Activated naive CD4-positive, alpha-beta T cell treated with anti-CD3 and anti-CD28 coated beads, Interleukin-2, amount 10 ng/mL, durations not matched to agents 5 hours and 36 hours (primary cell): ENCODE results near the gene PKNOX2. TPM values are rescaled to one million over a fixed set of nuclear protein-coding genes. Genes with fewer than 3 reads are reported as not detected.

ENCODE experiments used
- total RNA-seq, 2 experiments: library from RNA; stranded (reverse); gene quantifications; one replicate each; pipeline ENCODE4 v1.2.3, GENCODE V29; 2021

Gene PKNOX2, protein sequence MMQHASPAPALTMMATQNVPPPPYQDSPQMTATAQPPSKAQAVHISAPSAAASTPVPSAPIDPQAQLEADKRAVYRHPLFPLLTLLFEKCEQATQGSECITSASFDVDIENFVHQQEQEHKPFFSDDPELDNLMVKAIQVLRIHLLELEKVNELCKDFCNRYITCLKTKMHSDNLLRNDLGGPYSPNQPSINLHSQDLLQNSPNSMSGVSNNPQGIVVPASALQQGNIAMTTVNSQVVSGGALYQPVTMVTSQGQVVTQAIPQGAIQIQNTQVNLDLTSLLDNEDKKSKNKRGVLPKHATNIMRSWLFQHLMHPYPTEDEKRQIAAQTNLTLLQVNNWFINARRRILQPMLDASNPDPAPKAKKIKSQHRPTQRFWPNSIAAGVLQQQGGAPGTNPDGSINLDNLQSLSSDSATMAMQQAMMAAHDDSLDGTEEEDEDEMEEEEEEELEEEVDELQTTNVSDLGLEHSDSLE
- total RNA-seq, result not detected

DNA sequence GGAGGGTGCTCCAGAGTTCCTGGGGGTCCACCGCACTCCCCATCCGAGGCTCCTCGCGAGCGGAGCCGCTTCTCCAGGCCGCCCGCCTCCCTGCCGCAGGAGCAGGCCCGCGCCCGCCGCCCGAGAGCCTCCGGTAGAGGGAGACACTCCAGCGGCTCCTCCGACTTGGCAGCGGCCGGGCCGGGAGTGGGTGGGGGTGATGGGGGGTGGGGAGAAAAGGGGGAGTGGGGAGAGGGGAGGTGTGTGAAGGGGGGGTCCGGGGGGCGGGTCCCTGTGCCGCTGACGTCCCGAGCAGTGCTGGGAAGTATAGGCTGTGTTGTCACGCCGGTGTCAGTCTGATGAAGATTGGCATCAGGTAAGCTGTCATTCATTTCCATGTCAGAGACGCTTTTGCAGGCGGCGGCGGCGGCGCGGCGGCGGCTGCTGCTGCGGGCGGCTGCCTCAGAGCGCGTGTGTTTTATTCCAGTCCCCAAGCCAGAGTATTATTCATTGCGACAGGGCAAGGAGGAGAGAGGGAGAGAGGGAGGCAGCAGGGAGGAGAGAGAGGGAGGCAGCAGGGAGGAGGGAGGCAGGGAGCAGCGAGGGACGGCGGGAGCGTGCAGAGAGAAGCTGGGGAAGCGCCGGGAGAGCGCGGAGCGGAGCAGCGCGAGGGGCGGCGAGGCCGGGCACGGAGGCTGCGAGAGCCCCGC lies at the start of gene PKNOX2:
TSS of gene PKNOX2 (plus strand) at position 330 of the 689 bp plus-strand sequence. CDS start 186,555 bp downstream, outside the sequence.

Other genes with a start within 250 kb of the PKNOX2 start
- not detected for gene HEPN1, start 245.5 kb upstream of the PKNOX2 start, total RNA-seq
- not detected for gene HEPACAM, start 228.7 kb upstream of the PKNOX2 start, total RNA-seq
- 1 to 10 TPM; 7.9 to 8.6 TPM for gene CCDC15, start 210.5 kb upstream of the PKNOX2 start, total RNA-seq
- under 1 TPM; 0.50 to 0.82 TPM for gene SLC37A2, start 101.4 kb upstream of the PKNOX2 start, total RNA-seq
- 10 to 100 TPM; 14.1 to 14.2 TPM for gene TMEM218, start 53.1 kb upstream of the PKNOX2 start, total RNA-seq